HG03442 (cell line): ENCODE measurements around the gene MICAL3.

Experiments
- ATAC-seq: cut with Tn5 transposase; IDR thresholded peaks from one replicate; pipeline ENCODE4 v1.9.1; 2021; ENCODE audit warnings: mild to moderate bottlenecking, moderate library complexity; ENCODE audit not compliant: unreplicated experiment

Gene MICAL3

GRCh38 chr22:17783773-17784480 is 240.4 kb downstream of the MICAL3 start:
- no peak for ATAC-seq

- no peak for ATAC-seq
These were observed 241.0 kb downstream of the MICAL3 start for GRCh38 chr22:17783312-17783711.

- no peak for ATAC-seq
These were observed 241.7 kb downstream of the MICAL3 start for GRCh38 chr22:17782621-17783020.

- no peak for ATAC-seq
These were observed 242.2 kb downstream of the MICAL3 start for GRCh38 chr22:17782158-17782557.

GRCh38 chr22:17781319-17782031 is 242.9 kb downstream of the MICAL3 start:
- peak; percentile 40 for ATAC-seq

GRCh38 chr22:17780741-17781318 is 243.5 kb downstream of the MICAL3 start:
- ATAC-seq, result no peak

- ATAC-seq, result no peak
These were observed 244.1 kb downstream of the MICAL3 start for GRCh38 chr22:17780116-17780740.

- no peak for ATAC-seq
These were observed 244.9 kb downstream of the MICAL3 start for GRCh38 chr22:17779286-17780115.

- no peak for ATAC-seq
These were observed 245.9 kb downstream of the MICAL3 start for GRCh38 chr22:17778412-17778976.

- no peak for ATAC-seq
These were observed 246.7 kb downstream of the MICAL3 start for GRCh38 chr22:17777717-17778044.

- peak; percentile 23 for ATAC-seq
These were observed 247.2 kb downstream of the MICAL3 start for GRCh38 chr22:17777005-17777716.

GRCh38 chr22:17775781-17776465 is 248.4 kb downstream of the MICAL3 start:
- no peak for ATAC-seq

- no peak for ATAC-seq
These were observed 249.3 kb downstream of the MICAL3 start for GRCh38 chr22:17774926-17775685.

GRCh38 chr22:17774206-17774925 is 250.0 kb downstream of the MICAL3 start, which contains the start of gene BID:
Gene BID (minus strand): TSS chr22:17774469. CDS start chr22:17750116, 24,353 bp downstream.
- ATAC-seq, result peak; percentile 30

- ATAC-seq, result peak; percentile 30
These were observed 250.7 kb downstream of the MICAL3 start for GRCh38 chr22:17773606-17774205.

- ATAC-seq, result no peak
These were observed 251.3 kb downstream of the MICAL3 start for GRCh38 chr22:17772958-17773605.
